MV-4-11 (cell line): Measurements from ENCODE around the gene EHD1.

Source experiments
- DNase-seq: peaks from one replicate; lab custom pipeline; 2025; lab: John Stamatoyannopoulos, UW

Gene EHD1

DNA sequence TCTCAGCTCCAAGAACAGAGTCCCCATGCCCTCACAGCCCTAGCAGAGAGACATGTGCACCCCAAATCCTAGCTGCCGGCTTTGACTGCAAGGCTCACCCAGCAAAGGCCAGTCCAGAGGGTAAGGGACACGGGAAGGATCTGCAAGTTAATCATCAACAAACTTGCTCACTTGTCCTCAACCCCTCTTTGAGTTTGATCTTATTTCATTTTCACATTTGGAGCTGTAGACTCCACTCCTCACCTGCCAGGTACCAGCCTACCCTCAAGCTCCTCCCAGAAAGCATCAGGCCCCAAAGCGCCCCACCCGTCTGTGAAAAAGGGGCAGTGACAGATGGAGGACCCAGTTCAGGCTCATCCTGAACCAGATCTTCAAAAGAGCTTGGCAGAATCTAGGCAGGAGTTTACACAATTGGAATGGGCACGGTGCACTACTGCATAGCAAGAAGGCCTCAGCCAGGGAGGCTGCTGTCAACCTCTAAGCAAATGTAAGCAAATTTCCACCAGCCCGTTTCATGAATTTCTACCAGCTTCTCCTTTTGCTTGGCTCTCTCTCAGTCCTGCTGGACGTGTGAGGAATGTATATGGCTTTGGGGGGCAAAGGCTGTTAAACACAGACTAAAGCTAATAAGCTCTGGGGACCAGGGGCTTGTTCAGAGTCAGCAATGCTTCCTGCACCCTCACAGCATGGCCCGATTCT is 5.5 kb downstream of the EHD1 start:
- no peak for DNase-seq

DNA sequence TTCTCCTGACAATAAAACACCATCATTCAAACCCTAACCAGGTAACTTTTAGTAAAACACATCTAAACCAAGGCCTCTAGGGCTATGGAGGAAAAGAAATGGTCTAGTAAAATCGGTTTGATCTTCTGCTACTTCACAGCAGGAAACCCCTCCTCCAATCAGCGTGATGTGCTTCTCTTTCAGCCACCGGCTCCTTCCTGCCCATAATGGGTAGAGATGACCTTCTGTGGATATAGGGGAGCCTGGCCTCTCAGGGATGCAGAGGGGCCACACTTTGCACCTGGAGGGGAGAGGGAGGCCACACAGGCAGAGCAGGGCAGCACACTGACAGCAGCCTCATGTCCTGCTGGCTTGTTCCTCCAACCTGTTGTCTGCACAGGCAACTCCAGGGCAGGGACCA is 6.9 kb downstream of the EHD1 start:
- DNase-seq = no peak

DNA sequence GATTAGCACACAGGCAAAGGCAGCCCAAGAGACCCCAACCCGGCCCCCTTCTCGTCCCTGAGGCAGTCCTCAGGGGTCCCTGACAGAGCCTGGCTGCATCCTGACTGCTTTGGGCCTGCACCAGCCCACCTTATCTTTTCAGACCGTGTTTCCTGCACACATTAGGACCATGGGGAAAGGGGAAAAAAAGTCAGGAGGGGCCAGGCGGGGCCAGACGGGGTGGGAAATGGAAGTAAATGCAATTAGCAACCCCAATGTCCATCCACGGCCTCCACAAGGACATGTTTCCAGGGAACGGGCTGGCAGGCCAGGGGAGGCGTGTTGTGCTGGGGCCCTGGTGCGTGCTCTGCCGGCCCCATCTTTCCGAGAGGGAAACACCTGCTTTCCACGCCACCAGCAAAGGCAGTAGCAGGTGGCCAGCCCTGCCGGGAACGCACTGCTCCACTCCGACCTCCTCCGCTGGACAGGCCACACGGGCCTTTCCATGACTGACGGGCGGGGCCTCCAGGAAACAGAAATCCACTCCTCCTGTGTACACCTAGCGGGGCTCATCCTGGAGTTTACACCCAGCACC is 7.4 kb downstream of the EHD1 start:
- no peak for DNase-seq

DNA sequence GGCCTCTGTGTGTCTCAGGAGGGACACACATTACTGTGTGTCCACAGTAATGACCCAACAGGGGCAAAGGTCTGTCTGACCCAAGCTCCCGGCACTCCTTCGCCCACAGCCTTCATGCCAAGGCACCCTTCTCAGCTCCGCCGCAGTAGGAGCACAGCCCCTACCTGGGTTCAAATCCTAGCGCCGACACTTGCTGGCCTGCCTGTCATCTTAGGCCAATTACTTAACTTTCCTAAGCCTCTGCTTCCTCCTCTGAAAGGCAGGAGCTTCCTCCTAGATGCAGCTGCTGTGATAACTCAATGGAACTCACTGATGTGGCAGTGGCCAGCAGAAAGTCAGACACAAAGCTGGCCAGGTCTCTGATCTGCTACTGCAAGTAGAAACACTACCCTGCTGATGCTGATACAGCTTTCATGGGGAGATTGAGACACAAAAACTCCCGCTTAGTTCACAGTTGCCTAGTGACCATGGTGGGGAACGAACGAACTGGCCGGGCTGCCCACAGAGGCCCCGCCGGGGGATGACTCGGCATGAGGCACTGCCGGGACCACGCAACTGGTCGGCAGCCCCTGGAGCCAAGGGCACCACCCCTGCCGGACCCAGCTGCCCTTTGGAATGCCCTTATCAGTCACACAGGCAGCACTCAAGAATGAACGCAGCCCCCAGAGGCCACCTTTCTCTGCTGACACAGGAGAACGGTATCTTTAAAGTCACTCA is 8.1 kb downstream of the EHD1 start:
- DNase-seq = peak; percentile 77

DNA sequence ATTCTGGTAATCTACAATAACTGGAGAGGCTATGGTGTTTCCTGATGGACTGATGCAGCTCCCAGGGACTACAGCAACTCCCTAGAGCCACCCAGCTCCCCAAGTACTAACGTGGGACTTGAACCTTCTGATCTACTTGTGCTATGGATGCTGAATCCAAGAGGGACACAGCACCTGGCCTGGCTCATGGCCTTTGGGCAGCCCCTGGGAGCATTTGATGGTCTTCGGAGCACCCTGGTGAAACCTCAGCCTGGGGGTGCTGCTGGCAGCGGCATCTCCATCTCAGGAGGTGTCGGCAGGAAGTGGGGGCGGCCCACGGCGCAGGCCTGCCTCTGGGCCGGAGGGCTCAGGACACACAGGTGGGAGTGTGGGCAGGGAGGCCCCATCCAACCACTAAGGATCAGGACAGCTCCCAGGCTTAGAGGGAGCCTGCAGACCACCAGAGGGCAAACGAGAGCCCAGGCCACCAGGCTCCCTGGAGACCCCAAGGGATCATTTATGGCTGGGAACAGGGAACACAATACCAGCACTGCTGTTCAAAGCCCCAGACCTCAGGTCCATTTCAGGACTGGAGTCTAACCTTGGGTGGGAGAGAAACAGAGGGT is 8.7 kb downstream of the EHD1 start:
- DNase-seq = no peak

DNA sequence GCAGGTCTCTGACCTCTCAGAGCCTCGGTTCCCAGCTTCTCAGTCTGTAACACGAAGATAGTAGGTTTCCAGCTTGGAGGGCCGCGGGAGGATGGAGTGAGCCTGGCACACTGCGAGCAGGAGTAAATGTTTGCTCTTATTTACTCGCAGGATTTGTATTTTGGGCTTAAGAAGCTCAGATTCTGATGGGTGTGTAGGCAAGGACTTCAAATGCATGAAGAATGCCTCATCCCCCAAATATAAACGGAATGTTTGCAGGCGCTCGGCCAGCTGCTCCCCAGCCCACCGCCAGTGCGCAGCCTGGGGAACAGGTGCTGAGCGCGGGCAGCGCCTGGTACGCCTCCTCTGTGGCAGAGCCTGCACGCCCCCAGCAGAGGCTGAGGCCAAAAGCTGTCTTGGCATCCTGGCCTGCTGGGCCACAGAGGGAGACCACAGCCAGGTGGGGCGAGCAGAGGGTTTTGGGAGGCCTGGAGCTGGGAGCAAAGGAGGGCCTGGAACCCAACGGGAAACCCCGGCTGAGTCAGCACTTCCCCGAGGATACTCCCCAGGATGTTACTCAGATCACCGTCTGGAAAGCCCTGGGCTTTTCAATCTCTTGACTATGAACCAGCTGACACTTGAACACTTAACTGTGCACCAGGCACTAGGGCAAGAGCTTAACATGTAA is 9.4 kb downstream of the EHD1 start:
- DNase-seq = no peak

DNA sequence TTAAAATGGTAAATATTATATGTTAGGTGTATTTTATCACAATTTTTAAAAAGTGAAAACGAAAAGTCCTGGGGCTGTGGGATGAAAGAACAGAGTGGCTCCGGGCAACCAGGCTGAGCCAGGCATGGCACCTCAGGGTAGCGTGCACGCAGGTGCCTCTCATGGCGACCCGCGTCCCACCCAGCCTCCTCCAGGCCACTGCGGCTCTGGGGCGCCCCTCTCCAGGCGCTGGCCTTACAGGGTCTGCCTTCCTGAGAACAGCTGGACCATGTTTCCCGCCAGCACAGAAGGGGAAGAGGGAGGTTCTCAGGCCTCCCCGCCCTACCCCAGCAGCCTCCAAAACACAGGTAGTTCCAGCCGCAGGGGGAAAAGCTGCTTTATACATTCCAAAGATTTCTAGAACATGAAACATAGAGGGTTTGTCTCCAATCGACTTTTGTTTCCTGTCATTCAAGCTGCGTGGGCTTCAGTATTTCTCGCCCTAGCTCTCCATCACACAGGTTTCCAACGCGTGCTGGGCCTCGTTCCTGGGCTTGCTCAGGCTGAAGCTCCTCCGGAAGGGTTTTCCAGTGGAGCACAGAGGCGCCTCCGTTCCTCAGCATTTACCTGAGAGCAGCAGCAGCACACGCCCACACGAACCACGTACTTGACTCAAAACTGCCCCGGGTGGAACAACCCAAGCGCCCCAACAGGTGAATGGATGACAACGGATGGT is 10.5 kb downstream of the EHD1 start:
- no peak for DNase-seq

DNA sequence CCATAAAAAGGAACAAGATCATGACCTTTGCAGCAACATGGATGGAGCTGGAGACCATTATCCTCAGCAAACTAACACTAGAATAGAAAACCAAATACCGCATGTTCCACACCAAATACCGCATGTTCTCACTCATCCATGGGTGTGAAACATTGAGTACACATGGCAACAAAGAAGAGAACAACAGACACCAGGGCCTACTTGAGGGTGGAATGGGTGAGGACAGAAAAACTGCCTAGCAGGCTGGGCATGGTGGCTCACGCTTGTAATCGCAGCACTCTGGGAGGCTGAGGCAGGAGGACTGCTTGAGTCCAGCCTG is 12.3 kb downstream of the EHD1 start:
- DNase-seq = no peak

DNA sequence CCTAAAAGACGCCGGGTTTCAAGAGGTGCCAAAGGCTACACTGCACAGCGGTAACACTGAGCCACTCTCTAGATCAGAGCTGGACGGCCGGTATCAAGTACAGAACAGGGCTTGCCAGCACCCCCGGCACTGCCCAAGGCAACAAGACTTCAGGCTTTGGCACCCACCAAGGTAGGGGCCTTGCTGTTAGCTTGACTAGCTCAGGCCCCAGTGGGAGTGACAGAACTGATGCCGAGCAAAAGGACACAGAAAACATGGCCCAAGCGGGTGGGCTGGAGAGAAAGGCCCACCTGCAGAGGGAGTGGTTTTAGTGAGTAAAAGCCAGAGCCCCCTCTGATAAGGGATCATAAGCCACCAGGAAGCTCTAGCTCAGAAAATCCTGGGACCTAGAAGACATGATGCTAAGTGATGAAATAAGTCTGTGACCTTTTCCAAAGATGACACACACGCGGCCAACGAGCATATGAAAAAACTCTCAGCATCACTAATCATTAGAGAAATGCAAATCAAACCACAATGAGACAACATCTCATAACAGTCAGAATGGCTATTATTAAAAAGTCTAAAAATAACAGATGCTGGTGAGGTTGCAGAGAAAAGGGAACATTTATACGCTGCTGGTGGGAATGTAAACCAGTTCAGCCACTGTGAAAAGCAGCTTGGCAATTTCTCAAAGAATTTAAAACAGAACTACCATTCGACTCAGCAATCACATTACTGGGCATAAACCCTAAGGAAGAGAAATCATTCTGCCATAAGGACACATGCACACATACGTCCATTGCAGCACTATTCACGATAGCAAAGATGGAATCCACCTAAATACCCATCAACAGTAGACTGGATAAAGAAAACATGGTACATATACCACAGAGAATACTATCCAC is 12.9 kb downstream of the EHD1 start:
- peak; percentile 91 for DNase-seq

DNA sequence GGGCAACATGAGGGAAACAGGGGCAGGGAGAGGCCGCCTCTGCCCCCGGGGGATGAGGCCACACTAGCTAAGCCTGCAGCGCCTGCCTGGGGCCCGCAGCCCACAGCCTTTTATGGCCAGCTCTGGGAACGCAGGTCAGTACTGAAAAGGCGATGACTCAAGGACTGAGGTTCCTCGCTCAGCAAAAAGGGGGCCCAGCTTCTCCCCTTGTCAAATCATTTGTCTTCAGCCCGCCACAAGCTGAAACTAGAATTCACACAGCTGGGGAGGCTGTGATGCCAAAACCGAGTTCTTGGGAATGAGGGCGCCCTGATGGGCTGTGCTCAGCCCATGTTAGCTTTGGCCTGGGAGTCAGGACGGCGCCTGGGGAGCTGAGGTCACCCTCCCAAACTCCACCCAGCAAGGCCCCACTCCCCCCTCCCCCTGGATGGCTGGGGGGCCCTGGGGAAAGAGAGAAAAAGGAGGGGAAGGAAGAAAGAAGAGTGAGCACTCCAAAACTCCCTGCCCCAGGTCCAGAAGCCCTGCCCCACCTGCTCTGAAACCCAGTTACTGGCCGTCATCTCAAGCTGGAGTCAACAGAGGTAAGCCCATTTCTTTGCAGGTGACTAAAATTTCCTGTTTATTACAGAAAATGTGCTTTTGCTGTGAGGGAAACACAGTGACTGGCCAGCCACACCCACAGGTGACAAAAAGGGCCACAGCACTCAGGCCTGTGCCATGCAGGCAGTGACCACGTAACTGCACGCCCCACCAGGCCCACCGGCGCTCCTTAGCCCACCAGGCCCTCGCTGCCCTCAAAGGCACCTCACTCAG is 13.7 kb downstream of the EHD1 start:
- peak; percentile 74 for DNase-seq

DNA sequence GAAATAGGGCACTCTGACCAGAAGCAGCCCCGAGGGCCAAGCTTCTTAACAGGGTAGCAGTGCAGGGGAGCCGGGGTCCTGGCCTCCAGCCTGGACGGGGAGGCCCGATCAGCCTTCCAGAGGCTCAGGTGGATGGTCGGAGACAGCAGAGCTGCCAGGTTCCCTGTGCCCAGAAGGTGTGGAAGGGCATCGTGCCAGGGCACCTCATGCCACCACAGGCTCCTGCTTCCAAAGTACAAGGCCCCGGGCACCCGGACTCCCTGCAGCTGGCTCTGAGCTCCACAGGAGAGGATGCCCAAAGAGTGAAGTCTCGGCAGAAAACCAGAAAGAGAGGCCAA is 14.3 kb downstream of the EHD1 start:
- no peak for DNase-seq

DNA sequence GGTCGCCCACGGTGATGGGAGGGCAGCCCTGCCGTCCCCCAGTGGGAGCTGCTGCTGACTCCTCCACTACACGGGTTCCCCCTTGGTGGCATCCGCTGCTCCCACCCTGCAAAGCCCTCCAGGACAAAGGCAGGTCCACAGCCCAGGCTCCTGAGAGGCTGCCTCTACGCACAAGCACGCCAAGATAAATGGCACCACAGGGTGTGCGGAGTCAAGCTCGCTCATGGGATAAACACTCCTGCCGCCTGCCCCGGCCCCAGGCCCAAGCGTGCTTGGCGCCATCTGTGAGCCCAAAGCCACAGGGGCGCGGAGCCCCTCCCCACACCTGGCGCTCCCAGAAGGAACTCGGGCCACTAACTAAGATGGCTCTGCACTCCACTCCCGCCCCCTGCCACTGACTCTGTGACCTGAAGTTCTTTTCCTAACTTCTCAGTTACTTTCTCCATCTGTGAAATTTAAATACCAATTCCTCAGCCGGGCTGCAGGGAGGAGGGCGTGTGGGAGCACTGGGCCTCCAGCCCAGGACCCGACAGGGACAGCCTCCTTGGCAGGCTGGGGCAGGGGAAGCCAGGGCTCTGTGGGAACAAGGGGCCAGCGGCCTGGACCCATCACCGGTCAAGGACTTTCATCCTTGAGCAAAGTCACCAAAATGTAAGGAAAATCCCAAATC is 14.9 kb downstream of the EHD1 start:
- no peak for DNase-seq

DNA sequence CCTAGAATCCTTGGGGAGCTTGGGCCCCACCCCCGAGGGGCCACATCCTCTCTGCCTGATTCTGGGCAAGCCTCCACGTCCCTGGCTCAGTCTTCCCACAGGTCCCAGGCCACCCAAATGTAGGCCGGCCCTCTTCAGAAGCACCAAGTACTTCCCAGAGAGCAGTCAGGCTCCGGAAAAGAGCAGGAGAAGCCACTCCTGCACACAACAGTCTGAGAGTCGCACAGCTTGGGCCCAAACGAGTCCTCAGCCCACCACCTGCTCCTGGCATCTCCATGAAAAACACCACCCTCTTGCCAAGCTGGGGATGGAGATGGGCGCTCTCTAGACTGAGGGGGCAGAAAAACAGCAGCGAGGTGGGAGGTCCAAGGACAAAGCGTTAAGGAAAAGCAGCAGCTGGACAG is 15.4 kb downstream of the EHD1 start:
- DNase-seq = no peak

DNA sequence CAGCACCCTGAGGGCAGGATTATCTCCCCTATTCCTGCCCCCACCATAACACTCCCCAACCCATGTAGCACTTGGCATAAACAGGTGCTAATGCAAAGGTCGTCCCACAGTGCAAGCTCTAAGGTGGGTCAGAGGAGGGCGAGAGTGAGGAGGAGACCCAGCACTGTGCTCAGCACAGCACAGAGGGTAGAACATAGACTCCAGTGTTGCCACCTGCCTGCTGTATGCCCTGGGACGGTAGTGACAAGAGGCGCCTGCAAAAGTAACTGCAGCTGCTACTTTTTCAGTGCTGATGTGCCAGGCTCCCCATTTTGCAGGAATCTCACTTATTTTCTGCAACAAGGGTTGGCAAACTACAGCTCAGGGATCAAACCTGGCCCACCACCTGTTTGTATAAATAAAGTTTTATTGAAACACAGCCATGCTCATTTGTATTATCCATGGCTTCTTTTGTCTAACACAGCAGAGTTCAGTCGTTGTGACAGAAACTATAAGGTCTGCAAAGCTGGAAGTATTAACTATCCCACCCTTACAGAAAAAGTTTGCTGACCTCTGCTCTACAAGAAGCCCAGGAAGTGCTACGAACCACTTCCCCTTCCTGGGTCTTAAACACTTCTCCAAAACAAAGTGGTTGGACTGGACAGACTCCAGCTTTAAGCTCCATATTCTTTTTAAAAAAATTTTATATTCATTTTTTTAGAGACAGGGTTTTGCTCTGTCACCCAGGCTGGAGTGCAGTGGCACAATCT is 17.0 kb downstream of the EHD1 start:
- peak; percentile 95 for DNase-seq

DNA sequence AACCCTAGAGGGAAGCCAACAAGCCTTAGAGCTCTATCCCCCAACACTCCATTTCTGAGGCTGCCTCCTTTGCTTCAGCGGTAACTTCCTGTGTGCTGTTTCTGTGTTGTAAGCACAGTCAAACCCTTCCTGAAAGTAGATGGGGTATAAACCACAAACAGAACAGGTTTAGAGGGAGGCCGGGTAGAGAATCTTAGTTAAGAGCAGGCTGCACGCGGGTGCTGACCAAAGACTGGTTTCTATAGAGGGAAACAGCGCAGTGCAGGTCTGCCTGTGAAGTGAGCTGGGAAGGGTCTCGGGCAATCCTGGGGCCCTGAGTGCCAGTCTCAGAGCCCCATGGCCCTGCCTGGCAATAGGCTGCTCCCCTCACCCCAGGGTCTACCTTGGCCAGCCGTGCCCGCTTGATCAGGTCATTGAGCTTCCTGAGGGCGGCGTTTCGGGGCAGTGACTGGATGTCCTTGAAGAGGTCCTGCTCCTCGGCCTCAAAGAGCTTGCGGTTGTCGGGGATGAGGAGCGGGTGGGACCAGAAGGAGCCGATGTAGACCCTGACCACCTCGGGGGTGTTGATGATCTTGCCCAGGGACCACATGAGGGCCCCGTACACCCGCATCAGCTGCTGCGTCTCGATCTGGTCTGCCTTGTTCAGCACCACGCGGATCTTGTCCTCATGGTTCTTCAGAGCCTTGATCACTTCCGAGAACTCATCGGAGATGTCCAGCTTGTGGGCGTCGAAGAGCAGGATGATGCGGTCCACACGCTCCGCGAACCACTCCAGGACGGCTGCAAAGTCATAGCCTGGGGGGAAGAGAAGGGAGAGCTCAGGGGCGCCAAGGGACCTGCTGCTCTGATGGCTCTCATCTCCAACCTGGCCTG is 18.6 kb downstream of the EHD1 start:
- DNase-seq = peak; percentile 89

DNA sequence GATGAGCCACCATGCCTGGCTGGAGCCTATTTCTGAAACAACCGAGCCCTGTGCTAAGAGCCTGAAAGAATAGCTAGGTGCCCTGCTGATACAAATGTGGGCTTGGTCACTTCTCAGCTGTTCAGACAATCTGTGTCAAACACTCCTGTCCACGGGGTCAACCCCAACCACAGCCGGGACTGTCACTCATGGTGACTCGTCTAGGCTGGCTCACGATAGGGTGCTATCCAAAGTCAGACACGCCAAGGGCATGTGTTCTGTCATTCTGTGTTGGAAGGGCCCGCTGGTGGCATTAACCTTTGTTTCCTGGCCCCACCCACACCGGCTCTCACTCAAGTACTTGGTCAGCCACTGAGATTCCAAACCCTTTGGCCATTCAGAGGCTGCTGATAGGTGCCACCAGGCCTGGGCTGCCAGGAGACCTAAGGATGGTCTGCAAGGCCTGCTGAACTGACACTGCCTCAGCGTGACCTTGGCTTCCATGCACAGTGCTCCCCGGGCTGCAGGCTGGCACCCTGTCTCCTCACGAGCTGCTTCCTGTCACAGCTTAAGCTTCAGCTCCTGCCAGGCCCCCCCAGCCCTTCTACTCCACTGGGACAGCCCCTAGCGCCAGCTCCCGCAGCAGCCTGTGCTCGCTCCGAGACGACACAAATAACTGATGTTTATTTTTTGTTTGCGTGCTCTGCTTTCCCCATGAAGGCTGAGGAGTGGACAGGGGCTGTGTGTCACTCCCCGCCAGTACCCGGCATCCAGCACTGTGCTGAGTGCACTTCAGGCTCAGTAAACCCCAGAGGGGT is 19.8 kb downstream of the EHD1 start:
- DNase-seq = no peak

DNA sequence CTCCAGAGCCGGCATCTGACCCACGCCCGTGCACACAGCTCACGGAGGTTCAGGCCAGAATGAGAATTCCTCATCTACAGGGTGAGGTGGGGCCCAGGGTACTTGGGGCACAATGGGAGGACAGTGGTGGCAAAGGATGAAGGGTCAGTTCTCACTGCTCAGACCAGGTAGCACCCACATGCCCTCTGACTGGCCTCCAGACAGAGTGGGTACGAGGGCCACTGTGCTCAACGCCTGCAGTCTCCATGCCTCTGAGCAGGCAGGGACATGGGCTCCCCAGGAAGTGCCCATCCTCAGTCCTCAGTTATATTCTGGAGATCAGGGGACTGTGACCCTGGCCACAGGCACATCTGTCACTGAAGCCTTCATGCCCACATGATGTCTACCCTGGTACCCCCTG is 20.9 kb downstream of the EHD1 start:
- no peak for DNase-seq
